IMR-90 (cell line): ENCODE data around the gene GPRIN3. TPM values are rescaled to one million over a fixed set of nuclear protein-coding genes. Genes with fewer than 3 reads are reported as not detected.

Experiments used
- ATAC-seq: fragments of 200-7000 bp; cut with Tn5 transposase; 2 replicates; pipeline ENCODE4 v1.9.1; 2020; ENCODE audit warnings: low read depth, mild to moderate bottlenecking, moderate library complexity
- BruUV-seq: library from RNA; stranded (reverse); fragments of 400-500 nt; replicated peaks from 2 replicates; lab custom pipeline; 2021; lab: Mats Ljungman, UMichigan
- CTCF ChIA-PET: fragments of 300-600 bp; formaldehyde crosslinking; extraction: SDS; loops from one replicate; lab custom pipeline; 2021; ENCODE audit warnings: antibody characterized with exemption; lab: Yijun Ruan, JAX
- POLR2A ChIA-PET: fragments of 300-600 bp; sonication (Branson Sonifier 250); formaldehyde crosslinking; loops from one replicate; lab custom pipeline; 2022; ENCODE audit warnings: antibody characterized with exemption; ENCODE audit not compliant: unreplicated experiment; lab: Charles Lee
- DNase-seq: peaks from one replicate; pipeline ENCODE4 v3.0.0; 2013
- H2AFZ ChIP-seq: replicated peaks from 2 replicates; pipeline ENCODE3; 2013; ENCODE audit warnings: low read length, mild to moderate bottlenecking; ENCODE audit not compliant: poor library complexity
- H2AK5ac ChIP-seq: 2 replicates; pipeline ENCODE4 v1.6.1; 2013; ENCODE audit warnings: low read depth, low read length, inconsistent platforms
- H2AK9ac ChIP-seq: replicated peaks from 2 replicates; pipeline ENCODE3; 2013; ENCODE audit warnings: mild to moderate bottlenecking, low read depth, low read length, moderate library complexity; ENCODE audit not compliant: poor library complexity
- H2BK120ac ChIP-seq: 2 replicates; pipeline ENCODE4 v1.6.1; 2013; ENCODE audit warnings: low read depth, low read length, inconsistent platforms
- H2BK15ac ChIP-seq: 3 replicates; pipeline ENCODE4 v1.6.1; 2013; ENCODE audit warnings: low read depth, low read length, inconsistent platforms
- H2BK20ac ChIP-seq: 2 replicates; pipeline ENCODE4 v1.6.1; 2013; ENCODE audit warnings: low read depth, mild to moderate bottlenecking, inconsistent platforms, low read length, moderate library complexity
- H2BK5ac ChIP-seq: 2 replicates; pipeline ENCODE4 v1.6.1; 2013; ENCODE audit warnings: mild to moderate bottlenecking, low read depth, low read length, inconsistent platforms; ENCODE audit not compliant: poor library complexity, severe bottlenecking
- H3K14ac ChIP-seq: replicated peaks from 2 replicates; pipeline ENCODE4 v1.6.1; 2013; ENCODE audit warnings: low read depth, low read length, inconsistent platforms
- H3K18ac ChIP-seq: 2 replicates; pipeline ENCODE4 v1.6.1; 2013; ENCODE audit warnings: low read depth, low read length, control low read depth
- H3K23ac ChIP-seq: 2 replicates; pipeline ENCODE4 v1.6.1; 2013; ENCODE audit warnings: low read depth, low read length, inconsistent platforms
- H3K27ac ChIP-seq: 2 replicates; pipeline ENCODE4 v1.5.1; 2013; ENCODE audit warnings: mild to moderate bottlenecking, control low read depth, low read length; ENCODE audit not compliant: insufficient read depth
- H3K27me3 ChIP-seq: 2 replicates; pipeline ENCODE4 v1.6.1; 2013; ENCODE audit warnings: low read length; ENCODE audit not compliant: control insufficient read depth, insufficient read depth
- H3K36me3 ChIP-seq: 2 replicates; pipeline ENCODE4 v1.6.1; 2013; ENCODE audit warnings: low read length, mixed read lengths; ENCODE audit not compliant: control insufficient read depth, insufficient read depth
- H3K4ac ChIP-seq: 2 replicates; pipeline ENCODE4 v1.6.1; 2013; ENCODE audit warnings: low read depth, low read length, inconsistent platforms
- H3K4me1 ChIP-seq: 2 replicates; pipeline ENCODE4 v1.6.1; 2013; ENCODE audit warnings: low read length, mixed read lengths; ENCODE audit not compliant: control insufficient read depth, insufficient read depth
- H3K4me2 ChIP-seq: 2 replicates; pipeline ENCODE4 v1.6.1; 2013; ENCODE audit warnings: low read depth, mild to moderate bottlenecking, control low read depth, low read length, moderate library complexity
- H3K4me3 ChIP-seq: 2 replicates; pipeline ENCODE4 v1.5.1; 2013; ENCODE audit warnings: low read depth, mild to moderate bottlenecking, control low read depth, low read length, moderate library complexity; ENCODE audit not compliant: insufficient read depth
- H3K56ac ChIP-seq: 2 replicates; pipeline ENCODE4 v1.6.1; 2013; ENCODE audit warnings: low read length, inconsistent platforms; ENCODE audit not compliant: insufficient read depth; ENCODE audit errors: extremely low read depth
- H3K79me1 ChIP-seq, 2 experiments: 2 replicates each; pipeline ENCODE4 v1.6.1; 2013; ENCODE audit warnings: low read length in 2 of 2, inconsistent platforms in 1 of 2, low read depth in 1 of 2
- H3K9ac ChIP-seq: 2 replicates; pipeline ENCODE4 v1.6.1; 2013; ENCODE audit warnings: low read depth, low read length, control low read depth
- H3K9me1 ChIP-seq: 2 replicates; pipeline ENCODE4 v1.6.1; 2013; ENCODE audit warnings: low read length, inconsistent platforms; ENCODE audit not compliant: insufficient read depth
- H3K9me3 ChIP-seq: 2 replicates; pipeline ENCODE4 v1.6.1; 2013; ENCODE audit warnings: low read length; ENCODE audit not compliant: control insufficient read depth, insufficient read depth
- H4K20me1 ChIP-seq: 2 replicates; pipeline ENCODE4 v1.6.1; 2013; ENCODE audit warnings: low read length, inconsistent platforms; ENCODE audit not compliant: insufficient read depth
- H4K5ac ChIP-seq: 2 replicates; pipeline ENCODE4 v1.6.1; 2013; ENCODE audit warnings: mild to moderate bottlenecking, low read depth, low read length, control low read depth
- H4K8ac ChIP-seq, 2 experiments: 2 replicates each; pipeline ENCODE4 v1.6.1; 2013; ENCODE audit warnings: low read depth in 2 of 2, low read length in 2 of 2, control low read depth in 1 of 2, inconsistent platforms in 1 of 2
- H4K91ac ChIP-seq: 2 replicates; pipeline ENCODE4 v1.6.1; 2013; ENCODE audit warnings: low read depth, low read length, inconsistent platforms; ENCODE audit not compliant: insufficient read depth
- BHLHE40 ChIP-seq: fragments of 150-350 bp; IDR thresholded peaks from 2 replicates; pipeline ENCODE4 v1.6.1; 2016; ENCODE audit warnings: mild to moderate bottlenecking, low read depth, low read length
- CEBPB ChIP-seq: IDR thresholded peaks from 2 replicates; pipeline ENCODE4 v1.6.1; 2012; ENCODE audit warnings: low read depth, low read length, improper control_type of control experiment
- CHD1 ChIP-seq: IDR thresholded peaks from 2 replicates; pipeline ENCODE4 v1.6.1; 2012; ENCODE audit warnings: low read depth, low read length, improper control_type of control experiment
- MAFK ChIP-seq: IDR thresholded peaks from 2 replicates; pipeline ENCODE4 v1.6.1; 2012; ENCODE audit warnings: low read depth, low read length, improper control_type of control experiment
- MAZ ChIP-seq: IDR thresholded peaks from 2 replicates; pipeline ENCODE4 v1.6.1; 2012; ENCODE audit warnings: low read depth, mild to moderate bottlenecking, low read length, improper control_type of control experiment, moderate library complexity, borderline replicate concordance
- RAD21 ChIP-seq: IDR thresholded peaks from 2 replicates; pipeline ENCODE4 v1.6.1; 2012; ENCODE audit warnings: low read length, improper control_type of control experiment
- RFX5 ChIP-seq: IDR thresholded peaks from 2 replicates; pipeline ENCODE4 v1.8.0; 2012; ENCODE audit warnings: low read depth, mild to moderate bottlenecking, low read length, moderate library complexity
- SMC3 ChIP-seq: fragments of 150-350 bp; IDR thresholded peaks from 2 replicates; pipeline ENCODE4 v1.6.1; 2016; ENCODE audit warnings: low read depth, mild to moderate bottlenecking, antibody characterized with exemption, low read length, moderate library complexity
- dilution Hi-C: fragments of 300-500 bp; cut with HindIII; formaldehyde crosslinking; loops from one replicate; pipeline ENCODE4 v1.14.3; 2018; ENCODE audit warnings: low sequenced_read_pairs; ENCODE audit not compliant: unreplicated experiment
- in situ Hi-C: fragments of 300-500 bp; cut with MboI; formaldehyde crosslinking; loops from 3 replicates; pipeline ENCODE4 v1.14.3; 2019; ENCODE audit warnings: low sequenced_read_pairs, inconsistent platforms, mixed read lengths
- intact Hi-C: fragments of 100-400 bp; cut with micrococcal nuclease; formaldehyde crosslinking; loops from 2 replicates; pipeline ENCODE4 v1.10.0; 2022
- polyA plus RNA-seq, 3 experiments: library from polyadenylated mRNA; depleted of rRNA; stranded (reverse); fragments of >200 nt; gene quantifications; 2 replicates each; pipeline ENCODE4 v1.2.3, GENCODE V29; 2012; ENCODE audit warnings: low replicate concordance in 1 of 3
- total RNA-seq: library from RNA; depleted of rRNA; stranded (reverse); fragments of >200 nt; gene quantifications from 2 replicates; pipeline ENCODE4 v1.2.3, GENCODE V29; 2012
- TF ChIP-seq, protein P1 (sequence below): fragments of 150-350 bp; IDR thresholded peaks from 2 replicates; pipeline ENCODE4 v1.6.1; 2017; ENCODE audit warnings: mild to moderate bottlenecking, antibody characterized with exemption, low read length, low read depth

GPRIN3 gene
- total and polyA plus RNA-seq, 2 of the 4 experiments (the other 2 are of a cell fraction) = under 0.01 TPM; not detected in 1

DNA sequence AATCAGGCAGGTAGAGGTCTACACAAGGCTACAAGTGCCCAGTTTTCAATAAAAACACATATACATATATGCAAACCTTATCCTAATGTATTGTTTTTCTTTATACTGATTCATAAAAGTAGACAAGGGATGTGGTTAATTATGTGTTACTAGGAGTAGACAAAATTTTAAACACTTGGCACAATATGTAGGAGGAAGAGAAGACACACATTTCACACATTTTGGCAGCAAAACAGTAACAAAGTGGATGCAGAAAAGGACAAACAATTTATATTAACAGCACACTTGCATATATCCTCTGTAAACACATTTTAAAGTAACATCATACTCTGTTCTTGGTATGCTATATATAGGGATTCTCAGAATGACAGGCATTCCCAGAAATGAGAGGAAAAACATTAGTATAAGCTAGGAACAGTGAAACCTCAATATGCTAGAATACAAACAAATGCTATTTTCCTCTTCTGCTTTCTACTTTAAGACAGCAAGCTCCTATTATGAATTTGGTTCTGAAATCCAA, 63.8 kb downstream of the GPRIN3 start:
- Histone ChIP-seq H3K79me1 (no peaks in the 10 kb centered on the region), H2BK120ac (no peak overlapping the region), H4K91ac (no peak overlapping the region), H3K56ac (no peak overlapping the region), H4K5ac (no peak overlapping the region), H3K4me1 (no peaks in the 10 kb centered on the region), H2AK5ac (no peak overlapping the region), H3K36me3 (no peaks in the 10 kb centered on the region), H2AK9ac (no peak overlapping the region), H4K20me1 (no peaks in the 10 kb centered on the region), H2AFZ (no peak overlapping the region), H3K9me1 (no peaks in the 10 kb centered on the region), H2BK5ac (no peak overlapping the region), H3K9ac (no peak overlapping the region), H3K27me3 (peaks cover 6% of the 10 kb centered on the region; the same call in 1 of the 2 replicates), H3K14ac (no peak overlapping the region), H3K4me2 (no peak overlapping the region), H3K4me3 (no peak overlapping the region), H3K18ac (no peak overlapping the region), H3K9me3 (no peaks in the 10 kb centered on the region), H3K23ac (no peak overlapping the region), H3K27ac (no peak overlapping the region), H2BK15ac (no peak overlapping the region), H4K8ac (no peak overlapping the region), H3K4ac (no peak overlapping the region), H2BK20ac (no peak overlapping the region)
- DNase-seq = no peak
- dilution Hi-C loops = no loop called here
- intact Hi-C loops = no loop called here
- ChIA-PET POLR2A (no interaction called here), CTCF (no interaction called here)
- no peak for TF ChIP-seq CHD1
- TF ChIP-seq SMC3 = no peak
- no peak for TF ChIP-seq MAFK
- TF ChIP-seq CEBPB = no peak
- no peak for TF ChIP-seq BHLHE40
- TF ChIP-seq, protein P1, sequence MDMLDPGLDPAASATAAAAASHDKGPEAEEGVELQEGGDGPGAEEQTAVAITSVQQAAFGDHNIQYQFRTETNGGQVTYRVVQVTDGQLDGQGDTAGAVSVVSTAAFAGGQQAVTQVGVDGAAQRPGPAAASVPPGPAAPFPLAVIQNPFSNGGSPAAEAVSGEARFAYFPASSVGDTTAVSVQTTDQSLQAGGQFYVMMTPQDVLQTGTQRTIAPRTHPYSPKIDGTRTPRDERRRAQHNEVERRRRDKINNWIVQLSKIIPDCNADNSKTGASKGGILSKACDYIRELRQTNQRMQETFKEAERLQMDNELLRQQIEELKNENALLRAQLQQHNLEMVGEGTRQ = no peak
- no peak for TF ChIP-seq RAD21
- TF ChIP-seq RFX5 = no peak
- TF ChIP-seq MAZ = no peak
- in situ Hi-C loops = loop anchor here (25.0 kb wide), 1 partner anchor 669 kb away; no protein-coding TSS in a partner anchor
- no peak for ATAC-seq
- no TSS peak for BruUV-seq
